Measurements from ENCODE around the gene CDK14.

CDK14 gene

GRCh38 chr7:91089382-91089963 lies 493.4 kb downstream of the CDK14 start:
- Histone ChIP-seq H3K27me3 (ENCODE audit: insufficient read depth, low read length) (no peaks in the 10 kb centered on the region), H2BK120ac (ENCODE audit: insufficient read depth, low read length, poor library complexity) (no peak overlapping the region), H3K79me1 (ENCODE audit: low read length) (no peaks in the 10 kb centered on the region), H3K4me1 (ENCODE audit: control insufficient read depth in 1 of 2, insufficient read depth in 2 of 2, low read length in 2 of 2) (peaks cover 0 to 3% of the 10 kb centered on the region in 2 experiments), H3K79me2 (ENCODE audit: control insufficient read depth, insufficient read depth, low read length, poor library complexity) (no peaks in the 10 kb centered on the region), H3K4ac (ENCODE audit: low read depth, low read length) (no peak overlapping the region), H3K36me3 (ENCODE audit: control insufficient read depth in 1 of 2, insufficient read depth in 2 of 2, low read length in 2 of 2) (no peaks in the 10 kb centered on the region), H3K14ac (ENCODE audit: low read length) (no peak overlapping the region), H4K91ac (ENCODE audit: low read depth, low read length) (no peak overlapping the region), H2BK12ac (ENCODE audit: low read length) (no peak overlapping the region), H2AK5ac (ENCODE audit: low read length) (no peak overlapping the region), H3K27ac (ENCODE audit: low read depth, low read length) (no peak overlapping the region), H4K12ac (ENCODE audit: low read depth, low read length) (no peak overlapping the region), H3K23ac (ENCODE audit: low read length) (no peak overlapping the region), H2AFZ (ENCODE audit: insufficient read depth, low read length, poor library complexity) (no peak overlapping the region), H3K4me2 (ENCODE audit: low read length) (no peak overlapping the region), H3K9me3 (ENCODE audit: insufficient read depth, low read depth, low read length) (no peaks in the 10 kb centered on the region), H3K4me3 (ENCODE audit: low read depth, low read length) (no peak overlapping the region), H4K8ac (ENCODE audit: low read depth, low read length) (no peak overlapping the region), H3K9ac (ENCODE audit: low read length) (no peak overlapping the region), H2BK5ac (ENCODE audit: low read depth, low read length, poor library complexity) (no peak overlapping the region), H3K18ac (ENCODE audit: low read length) (no peak overlapping the region)
- DNase-seq, result peak in 1 of 2 donors; percentile 65
- WGBS (ENCODE audit: extremely low coverage, insufficient coverage, insufficient read length), result no CpG with 5 or more reads among the region's 5 CpGs

GRCh38 chr7:91090684-91091083 lies 494.6 kb downstream of the CDK14 start:
- no peak overlapping the region for H3K9ac ChIP-seq (ENCODE audit: low read length)
- no peak overlapping the region for H3K4me2 ChIP-seq (ENCODE audit: low read length)
- no peak for DNase-seq
- H3K4ac ChIP-seq (ENCODE audit: low read depth, low read length), result no peak overlapping the region
- H3K23ac ChIP-seq (ENCODE audit: low read length), result no peak overlapping the region
- H3K4me3 ChIP-seq (ENCODE audit: low read depth, low read length), result no peak overlapping the region
- no peaks in the 10 kb centered on the region for H3K36me3 ChIP-seq (ENCODE audit: control insufficient read depth in 1 of 2, insufficient read depth in 2 of 2, low read length in 2 of 2)
- no peak overlapping the region for H3K18ac ChIP-seq (ENCODE audit: low read length)
- H3K9me3 ChIP-seq (ENCODE audit: insufficient read depth, low read depth, low read length), result no peaks in the 10 kb centered on the region
- H3K79me1 ChIP-seq (ENCODE audit: low read length), result no peaks in the 10 kb centered on the region
- H2BK5ac ChIP-seq (ENCODE audit: low read depth, low read length, poor library complexity), result no peak overlapping the region
- H4K91ac ChIP-seq (ENCODE audit: low read depth, low read length), result no peak overlapping the region
- H3K27ac ChIP-seq (ENCODE audit: low read depth, low read length), result no peak overlapping the region
- H3K79me2 ChIP-seq (ENCODE audit: control insufficient read depth, insufficient read depth, low read length, poor library complexity), result no peaks in the 10 kb centered on the region
- H3K27me3 ChIP-seq (ENCODE audit: insufficient read depth, low read length), result no peaks in the 10 kb centered on the region
- H4K8ac ChIP-seq (ENCODE audit: low read depth, low read length), result no peak overlapping the region
- H4K12ac ChIP-seq (ENCODE audit: low read depth, low read length), result no peak overlapping the region
- H2BK12ac ChIP-seq (ENCODE audit: low read length), result no peak overlapping the region
- H2BK120ac ChIP-seq (ENCODE audit: insufficient read depth, low read length, poor library complexity), result no peak overlapping the region
- no peak overlapping the region for H3K14ac ChIP-seq (ENCODE audit: low read length)
- WGBS (ENCODE audit: extremely low coverage, insufficient coverage, insufficient read length), result no CpG with 5 or more reads among the region's 7 CpGs
- no peak overlapping the region for H2AFZ ChIP-seq (ENCODE audit: insufficient read depth, low read length, poor library complexity)
- H3K4me1 ChIP-seq (ENCODE audit: control insufficient read depth in 1 of 2, insufficient read depth in 2 of 2, low read length in 2 of 2), result no peaks in the 10 kb centered on the region
- H2AK5ac ChIP-seq (ENCODE audit: low read length), result no peak overlapping the region

- Histone ChIP-seq H2AFZ (ENCODE audit: insufficient read depth, low read length, poor library complexity) (no peak overlapping the region), H3K27me3 (ENCODE audit: insufficient read depth, low read length) (no peaks in the 10 kb centered on the region), H3K4me2 (ENCODE audit: low read length) (no peak overlapping the region), H2AK5ac (ENCODE audit: low read length) (no peak overlapping the region), H3K79me2 (ENCODE audit: control insufficient read depth, insufficient read depth, low read length, poor library complexity) (no peaks in the 10 kb centered on the region), H2BK12ac (ENCODE audit: low read length) (no peak overlapping the region), H4K8ac (ENCODE audit: low read depth, low read length) (no peak overlapping the region), H4K91ac (ENCODE audit: low read depth, low read length) (no peak overlapping the region), H3K18ac (ENCODE audit: low read length) (no peak overlapping the region), H4K12ac (ENCODE audit: low read depth, low read length) (no peak overlapping the region), H3K4me1 (ENCODE audit: control insufficient read depth in 1 of 2, insufficient read depth in 2 of 2, low read length in 2 of 2) (no peaks in the 10 kb centered on the region), H3K36me3 (ENCODE audit: control insufficient read depth in 1 of 2, insufficient read depth in 2 of 2, low read length in 2 of 2) (no peaks in the 10 kb centered on the region), H3K23ac (ENCODE audit: low read length) (no peak overlapping the region), H2BK120ac (ENCODE audit: insufficient read depth, low read length, poor library complexity) (no peak overlapping the region), H3K27ac (ENCODE audit: low read depth, low read length) (no peak overlapping the region), H3K9me3 (ENCODE audit: insufficient read depth, low read depth, low read length) (no peaks in the 10 kb centered on the region), H3K4ac (ENCODE audit: low read depth, low read length) (no peak overlapping the region), H2BK5ac (ENCODE audit: low read depth, low read length, poor library complexity) (no peak overlapping the region), H3K9ac (ENCODE audit: low read length) (no peak overlapping the region), H3K4me3 (ENCODE audit: low read depth, low read length) (no peak overlapping the region), H3K14ac (ENCODE audit: low read length) (no peak overlapping the region), H3K79me1 (ENCODE audit: low read length) (no peaks in the 10 kb centered on the region)
- WGBS (ENCODE audit: extremely low coverage, insufficient coverage, insufficient read length), result no CpG with 5 or more reads among the region's 4 CpGs
- DNase-seq, result no peak
Measured at GRCh38 chr7:91091631-91092030, 495.5 kb downstream of the CDK14 start.

DNA sequence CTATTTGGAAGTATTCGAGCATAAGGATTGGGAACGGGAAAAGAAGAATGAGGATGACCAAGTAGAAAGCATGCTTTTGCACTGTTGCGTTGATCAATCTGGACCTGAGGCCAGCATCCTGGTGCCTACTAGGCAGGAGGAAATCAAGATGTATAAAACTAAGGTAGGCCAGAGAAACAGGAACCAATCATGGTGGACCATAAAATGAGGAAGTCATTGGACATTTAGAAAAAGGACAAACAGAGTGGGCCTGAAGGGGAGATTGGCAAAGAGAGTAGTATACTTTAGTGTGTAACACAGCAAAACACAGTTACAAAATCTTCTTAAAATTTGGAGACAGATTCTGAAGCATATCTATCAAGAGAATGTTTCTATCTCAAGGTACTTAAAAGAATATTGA lies 497.1 kb downstream of the CDK14 start:
- no peak overlapping the region for H3K27ac ChIP-seq (ENCODE audit: low read depth, low read length)

More for the DNA sequence above, 497.1 kb downstream of the CDK14 start:
- no peaks in the 10 kb centered on the region for H3K79me2 ChIP-seq (ENCODE audit: control insufficient read depth, insufficient read depth, low read length, poor library complexity)
- DNase-seq, result no peak
- no peak overlapping the region for H3K4ac ChIP-seq (ENCODE audit: low read depth, low read length)
- WGBS (ENCODE audit: extremely low coverage, insufficient coverage, insufficient read length), result no CpG with 5 or more reads among the region's 3 CpGs
- H2BK5ac ChIP-seq (ENCODE audit: low read depth, low read length, poor library complexity), result no peak overlapping the region
- no peak overlapping the region for H3K14ac ChIP-seq (ENCODE audit: low read length)
- H3K4me2 ChIP-seq (ENCODE audit: low read length), result no peak overlapping the region
- H4K91ac ChIP-seq (ENCODE audit: low read depth, low read length), result no peak overlapping the region
- no peaks in the 10 kb centered on the region for H3K36me3 ChIP-seq (ENCODE audit: control insufficient read depth in 1 of 2, insufficient read depth in 2 of 2, low read length in 2 of 2)
- H3K9ac ChIP-seq (ENCODE audit: low read length), result no peak overlapping the region
- H2BK12ac ChIP-seq (ENCODE audit: low read length), result no peak overlapping the region
- no peaks in the 10 kb centered on the region for H3K79me1 ChIP-seq (ENCODE audit: low read length)
- no peak overlapping the region for H3K23ac ChIP-seq (ENCODE audit: low read length)
- no peak overlapping the region for H4K8ac ChIP-seq (ENCODE audit: low read depth, low read length)
- H2AK5ac ChIP-seq (ENCODE audit: low read length), result no peak overlapping the region
- H3K27me3 ChIP-seq (ENCODE audit: insufficient read depth, low read length), result no peaks in the 10 kb centered on the region
- H2BK120ac ChIP-seq (ENCODE audit: insufficient read depth, low read length, poor library complexity), result no peak overlapping the region
- H4K12ac ChIP-seq (ENCODE audit: low read depth, low read length), result no peak overlapping the region
- no peak overlapping the region for H2AFZ ChIP-seq (ENCODE audit: insufficient read depth, low read length, poor library complexity)
- H3K4me3 ChIP-seq (ENCODE audit: low read depth, low read length), result no peak overlapping the region
- H3K9me3 ChIP-seq (ENCODE audit: insufficient read depth, low read depth, low read length), result no peaks in the 10 kb centered on the region
- H3K18ac ChIP-seq (ENCODE audit: low read length), result no peak overlapping the region
- H3K4me1 ChIP-seq (ENCODE audit: control insufficient read depth in 1 of 2, insufficient read depth in 2 of 2, low read length in 2 of 2), result no peaks in the 10 kb centered on the region
